ENCODE data around the gene BMP7. TPM values are rescaled to one million over a fixed set of nuclear protein-coding genes. Genes with fewer than 3 reads are reported as not detected.

BMP7 gene
- total RNA-seq, 2 experiments from 2014 or later, result 2.2 to 94.2 TPM

DNA sequence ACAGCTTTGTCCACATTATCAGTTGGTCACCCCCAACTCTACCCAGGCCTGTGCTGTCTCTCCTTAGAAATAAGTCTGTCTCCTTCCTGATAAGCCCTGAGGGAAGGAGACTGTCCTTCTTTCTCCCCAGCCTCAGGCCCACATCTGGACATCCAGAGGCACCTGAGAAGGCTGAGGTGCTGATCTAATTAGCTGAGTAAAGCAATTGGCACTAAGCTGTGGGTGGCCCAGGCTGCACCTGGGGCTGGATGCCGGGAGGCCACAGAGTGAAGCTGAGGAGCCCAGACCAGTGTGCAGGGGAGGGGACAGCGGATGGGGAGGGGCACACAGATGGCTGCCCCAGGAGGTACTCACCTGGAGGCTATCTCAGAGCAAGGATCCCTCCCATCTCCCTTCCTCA, 26.2 kb upstream of the BMP7 start:
- H3K9me3 ChIP-seq (ENCODE audit: low read length), result no peaks in the 10 kb centered on the region
- H2AFZ ChIP-seq (ENCODE audit: low read length), result peak overlapping the region; percentile 20; the same call in 1 of the 2 replicates
- no peak overlapping the region for H3K27ac ChIP-seq (ENCODE audit: low read depth, low read length, poor library complexity, severe bottlenecking)
- intact Hi-C loops (cut with micrococcal nuclease; ENCODE audit: unreplicated experiment), result no loop called here
- no peak for DNase-seq (ENCODE audit: low spot score)
- H3K4me1 ChIP-seq (ENCODE audit: insufficient read depth, low read length, poor library complexity, severe bottlenecking), result peaks cover 54% of the 10 kb centered on the region
- no peak overlapping the region for H3K4me3 ChIP-seq (ENCODE audit: low read depth, low read length, poor library complexity, severe bottlenecking)
- no peaks in the 10 kb centered on the region for H3K9me2 ChIP-seq (ENCODE audit: insufficient read depth, low read length)
- no peaks in the 10 kb centered on the region for H4K20me1 ChIP-seq (ENCODE audit: insufficient read depth, low read length)
- no peaks in the 10 kb centered on the region for H3K36me3 ChIP-seq (ENCODE audit: insufficient read depth, low read length)
- ChIA-PET POLR2A (no interaction called here), CTCF (ENCODE audit: unreplicated experiment) (no interaction called here)
- no peak for TF ChIP-seq EZH2phosphoT487 (IDR thresholded peaks at IDR 0.05; ENCODE audit: borderline replicate concordance, low read depth, low read length)
- TF ChIP-seq, protein P1, sequence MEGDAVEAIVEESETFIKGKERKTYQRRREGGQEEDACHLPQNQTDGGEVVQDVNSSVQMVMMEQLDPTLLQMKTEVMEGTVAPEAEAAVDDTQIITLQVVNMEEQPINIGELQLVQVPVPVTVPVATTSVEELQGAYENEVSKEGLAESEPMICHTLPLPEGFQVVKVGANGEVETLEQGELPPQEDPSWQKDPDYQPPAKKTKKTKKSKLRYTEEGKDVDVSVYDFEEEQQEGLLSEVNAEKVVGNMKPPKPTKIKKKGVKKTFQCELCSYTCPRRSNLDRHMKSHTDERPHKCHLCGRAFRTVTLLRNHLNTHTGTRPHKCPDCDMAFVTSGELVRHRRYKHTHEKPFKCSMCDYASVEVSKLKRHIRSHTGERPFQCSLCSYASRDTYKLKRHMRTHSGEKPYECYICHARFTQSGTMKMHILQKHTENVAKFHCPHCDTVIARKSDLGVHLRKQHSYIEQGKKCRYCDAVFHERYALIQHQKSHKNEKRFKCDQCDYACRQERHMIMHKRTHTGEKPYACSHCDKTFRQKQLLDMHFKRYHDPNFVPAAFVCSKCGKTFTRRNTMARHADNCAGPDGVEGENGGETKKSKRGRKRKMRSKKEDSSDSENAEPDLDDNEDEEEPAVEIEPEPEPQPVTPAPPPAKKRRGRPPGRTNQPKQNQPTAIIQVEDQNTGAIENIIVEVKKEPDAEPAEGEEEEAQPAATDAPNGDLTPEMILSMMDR (conservative IDR thresholded peaks at IDR 0.05; ENCODE audit: low read length), result no peak
- no peaks in the 10 kb centered on the region for H3K79me2 ChIP-seq (ENCODE audit: insufficient read depth, low read depth, low read length)
- peak overlapping the region; percentile 21; the same call in 1 of the 2 replicates for H3K4me2 ChIP-seq (ENCODE audit: low read length)
- BruUV-seq (replicated peaks), result no TSS peak

DNA sequence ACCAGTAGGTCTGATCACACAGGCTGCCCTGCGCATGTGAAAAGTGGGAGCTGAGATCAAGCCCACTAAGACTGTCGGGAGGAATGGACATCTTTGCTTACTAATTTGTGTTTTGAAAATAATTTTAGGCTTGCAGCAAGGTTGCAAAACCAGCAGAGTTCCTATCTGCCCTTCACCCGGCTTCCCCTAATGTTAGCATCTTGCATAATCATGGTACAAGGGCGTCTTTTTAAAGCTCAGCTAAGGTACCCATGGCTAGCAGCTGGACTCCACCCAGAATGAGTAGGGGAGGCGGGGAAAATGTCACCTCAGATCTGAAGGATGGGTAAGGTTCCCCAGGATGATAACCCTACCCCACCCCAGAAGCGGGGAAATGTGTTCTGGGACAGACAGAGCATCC, 25.3 kb upstream of the BMP7 start:
- Histone ChIP-seq H3K9me3 (ENCODE audit: low read length) (no peaks in the 10 kb centered on the region), H2AFZ (ENCODE audit: low read length) (peak overlapping the region; percentile 20; the same call in 1 of the 2 replicates), H3K27ac (ENCODE audit: low read depth, low read length, poor library complexity, severe bottlenecking) (no peak overlapping the region), H3K4me3 (ENCODE audit: low read depth, low read length, poor library complexity, severe bottlenecking) (no peak overlapping the region), H3K4me1 (ENCODE audit: insufficient read depth, low read length, poor library complexity, severe bottlenecking) (peaks cover 61% of the 10 kb centered on the region), H3K4me2 (ENCODE audit: low read length) (peak overlapping the region; percentile 21; the same call in 1 of the 2 replicates), H3K36me3 (ENCODE audit: insufficient read depth, low read length) (no peaks in the 10 kb centered on the region), H3K79me2 (ENCODE audit: insufficient read depth, low read depth, low read length) (no peaks in the 10 kb centered on the region), H3K9me2 (ENCODE audit: insufficient read depth, low read length) (no peaks in the 10 kb centered on the region), H4K20me1 (ENCODE audit: insufficient read depth, low read length) (no peaks in the 10 kb centered on the region)
- no TSS peak for BruUV-seq (replicated peaks)
- ChIA-PET CTCF (ENCODE audit: unreplicated experiment) (no interaction called here), POLR2A (no interaction called here)
- no peak for DNase-seq (ENCODE audit: low spot score)
- TF ChIP-seq, protein P1 (conservative IDR thresholded peaks at IDR 0.05; ENCODE audit: low read length), result no peak
- TF ChIP-seq EZH2phosphoT487 (IDR thresholded peaks at IDR 0.05; ENCODE audit: borderline replicate concordance, low read depth, low read length), result no peak
- intact Hi-C loops (cut with micrococcal nuclease; ENCODE audit: unreplicated experiment), result no loop called here

DNA sequence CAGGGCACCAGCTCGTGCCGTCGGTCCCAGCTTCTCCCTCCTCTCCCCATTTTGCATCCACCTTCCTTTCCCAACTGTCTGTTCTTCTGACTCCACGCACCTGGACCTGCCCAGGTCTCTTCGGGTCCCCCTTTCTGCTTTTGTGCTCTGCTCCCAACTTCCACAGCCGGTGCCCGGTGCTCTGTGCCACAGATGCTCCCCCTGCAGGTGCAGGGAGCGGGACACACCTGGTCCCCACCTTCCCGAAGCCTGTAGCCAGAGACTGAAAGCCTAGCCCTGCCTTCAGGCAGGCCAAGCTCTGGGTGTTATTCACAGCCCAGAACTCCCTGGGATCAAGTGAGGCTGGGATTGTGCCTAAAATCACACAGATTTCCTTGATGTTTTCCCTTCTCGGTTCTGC, 24.6 kb upstream of the BMP7 start:
- H3K4me1 ChIP-seq (ENCODE audit: insufficient read depth, low read length, poor library complexity, severe bottlenecking), result peaks cover 67% of the 10 kb centered on the region
- intact Hi-C loops (cut with micrococcal nuclease; ENCODE audit: unreplicated experiment), result no loop called here
- no peak overlapping the region for H3K27ac ChIP-seq (ENCODE audit: low read depth, low read length, poor library complexity, severe bottlenecking)
- H3K9me2 ChIP-seq (ENCODE audit: insufficient read depth, low read length), result no peaks in the 10 kb centered on the region
- DNase-seq (ENCODE audit: low spot score), result no peak
- H3K4me3 ChIP-seq (ENCODE audit: low read depth, low read length, poor library complexity, severe bottlenecking), result no peak overlapping the region
- H3K9me3 ChIP-seq (ENCODE audit: low read length), result no peaks in the 10 kb centered on the region
- TF ChIP-seq, protein P1 (conservative IDR thresholded peaks at IDR 0.05; ENCODE audit: low read length), result peak; percentile 61
- no peak for TF ChIP-seq EZH2phosphoT487 (IDR thresholded peaks at IDR 0.05; ENCODE audit: borderline replicate concordance, low read depth, low read length)
- no peaks in the 10 kb centered on the region for H3K79me2 ChIP-seq (ENCODE audit: insufficient read depth, low read depth, low read length)
- CTCF ChIA-PET (ENCODE audit: unreplicated experiment), result no interaction called here
- H3K4me2 ChIP-seq (ENCODE audit: low read length), result 0 out of 2 replicates have a peak overlapping the region, but pooled peaks have one; percentile 12
- no peaks in the 10 kb centered on the region for H4K20me1 ChIP-seq (ENCODE audit: insufficient read depth, low read length)
- POLR2A ChIA-PET, result no interaction called here
- no peaks in the 10 kb centered on the region for H3K36me3 ChIP-seq (ENCODE audit: insufficient read depth, low read length)
- BruUV-seq (replicated peaks), result no TSS peak
- no peak overlapping the region for H2AFZ ChIP-seq (ENCODE audit: low read length)

Data from OCI-LY7 (cell line).